ENCODE data around the gene AP2B1.

The AP2B1 gene

GRCh38 chr17:35764123-35764991 is 177.2 kb downstream of the AP2B1 start:
- no peak for FAIRE-seq
- peak; percentile 91 for DNase-seq (ENCODE audit: extremely low spot score, insufficient read length, low read depth)

GRCh38 chr17:35765086-35765710 is 178.1 kb downstream of the AP2B1 start:
- FAIRE-seq (no peak), DNase-seq (ENCODE audit: extremely low spot score, insufficient read length, low read depth) (no peak)

GRCh38 chr17:35765756-35766488 is 178.8 kb downstream of the AP2B1 start:
- FAIRE-seq = no peak
- DNase-seq (ENCODE audit: extremely low spot score, insufficient read length, low read depth) = no peak

GRCh38 chr17:35766489-35766877 is 179.4 kb downstream of the AP2B1 start:
- DNase-seq (ENCODE audit: extremely low spot score, insufficient read length, low read depth) = no peak
- FAIRE-seq = no peak

- no peak for FAIRE-seq
- DNase-seq (ENCODE audit: extremely low spot score, insufficient read length, low read depth) = peak; percentile 18
These were observed 179.9 kb downstream of the AP2B1 start for GRCh38 chr17:35766903-35767510.

- FAIRE-seq (no peak), DNase-seq (ENCODE audit: extremely low spot score, insufficient read length, low read depth) (no peak)
These were observed 181.7 kb downstream of the AP2B1 start for GRCh38 chr17:35768797-35769196.

- no peak for FAIRE-seq
These were observed 182.9 kb downstream of the AP2B1 start for GRCh38 chr17:35769895-35770486.

GRCh38 chr17:35773129-35773528 is 186.0 kb downstream of the AP2B1 start:
- DNase-seq (ENCODE audit: extremely low spot score, insufficient read length, low read depth) (no peak), FAIRE-seq (no peak)

More at GRCh38 chr17:35769895-35770486, 182.9 kb downstream of the AP2B1 start:
- DNase-seq (ENCODE audit: extremely low spot score, insufficient read length, low read depth) = no peak

- FAIRE-seq (no peak), DNase-seq (ENCODE audit: extremely low spot score, insufficient read length, low read depth) (no peak)
These were observed 186.7 kb downstream of the AP2B1 start for GRCh38 chr17:35773679-35774425.

GRCh38 chr17:35774499-35774898 is 187.4 kb downstream of the AP2B1 start:
- FAIRE-seq (no peak), DNase-seq (ENCODE audit: extremely low spot score, insufficient read length, low read depth) (no peak)

- no peak for DNase-seq (ENCODE audit: extremely low spot score, insufficient read length, low read depth)
- FAIRE-seq = no peak
These were observed 187.9 kb downstream of the AP2B1 start for GRCh38 chr17:35775039-35775438.

GRCh38 chr17:35775583-35775982 is 188.5 kb downstream of the AP2B1 start:
- no peak for FAIRE-seq
- DNase-seq (ENCODE audit: extremely low spot score, insufficient read length, low read depth) = no peak
